NCI-H2227 (cell line): ENCODE measurements around the gene DCP1A.

Experiments
- DNase-seq: peaks from one replicate; lab custom pipeline; 2025; ENCODE audit not compliant: unreplicated experiment; lab: John Stamatoyannopoulos, UW

Gene DCP1A

DNA sequence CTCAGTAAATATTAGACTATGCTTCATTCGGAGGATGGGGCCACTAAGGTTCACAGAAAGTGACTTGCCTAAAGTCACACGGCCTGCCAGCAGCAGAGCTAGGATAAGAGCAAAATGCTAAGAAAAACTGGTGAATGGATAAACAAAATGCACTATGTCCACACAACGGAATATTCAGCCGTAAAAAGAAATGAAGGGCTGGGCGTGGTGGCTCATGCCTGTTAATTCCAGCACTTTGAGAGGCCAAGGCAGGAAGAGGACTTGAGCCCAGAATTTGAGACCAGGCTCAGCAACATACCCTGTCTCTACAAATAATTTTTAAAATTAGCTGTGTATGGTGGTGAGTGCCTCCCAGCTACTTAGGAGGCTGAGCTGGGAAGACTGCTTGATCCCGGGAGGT is 99.2 kb downstream of the DCP1A start:
- DNase-seq: no peak

DNA sequence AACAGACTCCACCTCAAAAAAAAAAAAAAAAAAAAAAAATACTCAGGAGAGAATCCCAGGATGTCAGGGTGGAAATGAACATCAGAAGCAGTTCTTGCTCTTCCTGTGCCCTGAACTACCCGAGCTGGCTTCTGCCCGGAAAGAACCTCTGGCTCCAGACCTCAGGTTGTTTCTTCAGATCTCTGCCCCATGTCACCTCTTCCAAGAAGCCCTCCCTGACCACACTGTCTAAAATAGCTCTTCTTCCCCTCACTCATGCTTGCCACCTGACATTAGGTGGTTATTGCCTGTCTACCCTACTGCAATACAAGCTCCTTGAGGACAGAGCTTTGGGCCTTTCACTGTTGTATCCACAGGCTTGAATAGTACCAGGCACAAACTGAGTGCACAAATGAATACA is 99.7 kb downstream of the DCP1A start:
- DNase-seq: no peak

- no peak for DNase-seq
Measured at GRCh38 chr3:53244271-53244670, 103.1 kb downstream of the DCP1A start.

- no peak for DNase-seq
Measured at GRCh38 chr3:53243785-53244184, 103.6 kb downstream of the DCP1A start.

DNA sequence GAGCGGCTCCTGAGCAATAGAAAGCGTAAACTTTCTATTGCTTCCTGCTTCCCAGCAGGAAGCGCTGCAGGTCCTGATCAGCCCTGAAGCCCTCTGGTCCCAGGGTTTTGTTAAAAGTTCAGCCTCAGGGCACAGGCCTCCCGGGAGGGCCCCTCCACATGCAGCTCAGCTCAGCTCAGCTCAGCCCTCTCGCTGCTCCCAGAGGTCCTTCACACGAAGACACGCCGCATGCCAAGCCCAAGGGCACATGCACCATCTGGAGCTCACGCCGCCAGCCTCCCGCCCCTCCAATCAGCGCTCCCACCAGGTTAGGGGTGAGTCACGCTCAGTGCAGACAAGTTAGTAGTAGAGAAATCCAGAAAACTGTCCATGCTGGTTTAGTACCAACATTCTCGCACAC is 104.2 kb downstream of the DCP1A start:
- no peak for DNase-seq

DNA sequence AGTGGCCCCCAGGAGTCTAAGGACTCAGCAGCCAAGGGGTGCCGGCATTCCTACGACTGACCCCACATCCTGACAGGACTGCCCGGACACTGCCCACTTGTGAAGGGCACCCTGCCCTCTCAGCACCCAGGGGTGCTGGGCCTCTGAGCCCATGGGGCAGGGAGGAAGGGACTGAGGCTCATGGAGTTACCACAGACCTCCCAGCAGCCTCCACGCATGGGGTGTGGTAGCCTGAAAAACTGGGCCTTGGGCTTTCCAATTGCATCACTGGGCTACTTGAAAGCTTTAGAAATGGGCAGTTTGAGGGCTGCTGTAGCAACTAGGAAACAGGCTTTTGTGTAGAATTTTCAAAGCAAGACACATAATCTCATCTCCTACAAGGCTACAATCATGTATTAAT is 104.7 kb downstream of the DCP1A start:
- no peak for DNase-seq

DNA sequence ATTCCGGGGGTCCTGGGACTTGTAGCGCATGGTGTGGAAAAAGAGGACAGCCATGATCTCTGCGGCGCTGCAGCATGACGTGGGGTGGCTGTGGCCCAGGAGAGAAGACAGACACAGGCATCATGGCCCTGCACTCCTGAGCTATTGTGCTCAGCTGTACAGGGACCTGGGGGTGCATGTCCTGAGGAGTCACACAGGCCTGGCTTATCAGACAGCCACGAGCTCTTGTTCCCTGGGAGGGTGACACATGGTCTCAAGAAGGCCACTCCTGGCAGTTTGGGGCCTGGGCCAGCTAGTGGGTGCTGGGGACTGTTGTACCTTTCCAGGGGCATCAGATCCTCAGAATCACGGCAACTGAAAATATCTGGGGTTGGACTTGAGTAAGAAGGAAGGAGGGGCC is 105.2 kb downstream of the DCP1A start:
- DNase-seq: no peak

GRCh38 chr3:53240989-53241972 is 106.1 kb downstream of the DCP1A start:
- DNase-seq: no peak

DNA sequence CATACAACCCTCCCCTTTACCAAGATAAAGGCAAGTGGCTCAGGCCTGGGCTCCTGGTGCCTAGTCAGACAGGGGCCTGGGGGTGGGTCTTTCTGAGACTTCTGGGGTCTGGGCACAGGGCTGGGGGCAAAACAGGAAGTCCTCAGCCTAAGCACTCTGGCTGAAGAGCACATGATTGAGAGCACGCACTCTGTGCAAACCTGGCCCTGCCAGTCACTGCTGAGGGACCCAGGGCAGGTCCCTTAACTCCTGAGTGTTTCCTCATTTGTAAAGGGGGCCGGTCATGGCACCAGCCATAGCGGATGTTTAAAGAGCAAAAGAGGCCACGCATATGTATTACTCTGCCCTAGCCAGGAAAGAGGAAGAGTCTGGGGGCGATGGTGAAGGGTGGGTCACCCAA is 107.5 kb downstream of the DCP1A start:
- DNase-seq: no peak

GRCh38 chr3:53238886-53239285 is 108.5 kb downstream of the DCP1A start:
- no peak for DNase-seq

GRCh38 chr3:53238051-53238850 is 109.1 kb downstream of the DCP1A start:
- peak; percentile 18 for DNase-seq

GRCh38 chr3:53236112-53236841 is 111.1 kb downstream of the DCP1A start:
- DNase-seq: peak; percentile 7

GRCh38 chr3:53235545-53235944 is 111.8 kb downstream of the DCP1A start:
- DNase-seq: no peak

DNA sequence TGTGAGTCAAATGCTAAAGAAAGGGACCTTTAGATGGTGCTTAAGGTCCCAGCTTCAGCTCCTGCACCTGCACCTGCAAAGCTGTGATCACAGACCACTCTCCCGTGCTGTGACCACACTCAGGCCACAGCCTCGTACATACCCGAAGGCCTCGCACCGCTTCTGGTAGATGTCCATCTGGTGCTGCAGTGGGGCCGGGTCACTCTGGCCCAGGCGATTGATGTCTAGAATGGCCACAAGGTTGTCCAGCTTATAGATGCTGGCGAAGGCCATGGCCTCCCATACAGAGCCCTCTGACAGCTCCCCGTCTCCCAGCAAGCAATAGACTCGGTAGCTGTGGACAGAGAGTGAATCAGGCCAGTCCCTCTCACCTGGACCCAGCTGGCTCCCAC is 112.5 kb downstream of the DCP1A start:
- no peak for DNase-seq

DNA sequence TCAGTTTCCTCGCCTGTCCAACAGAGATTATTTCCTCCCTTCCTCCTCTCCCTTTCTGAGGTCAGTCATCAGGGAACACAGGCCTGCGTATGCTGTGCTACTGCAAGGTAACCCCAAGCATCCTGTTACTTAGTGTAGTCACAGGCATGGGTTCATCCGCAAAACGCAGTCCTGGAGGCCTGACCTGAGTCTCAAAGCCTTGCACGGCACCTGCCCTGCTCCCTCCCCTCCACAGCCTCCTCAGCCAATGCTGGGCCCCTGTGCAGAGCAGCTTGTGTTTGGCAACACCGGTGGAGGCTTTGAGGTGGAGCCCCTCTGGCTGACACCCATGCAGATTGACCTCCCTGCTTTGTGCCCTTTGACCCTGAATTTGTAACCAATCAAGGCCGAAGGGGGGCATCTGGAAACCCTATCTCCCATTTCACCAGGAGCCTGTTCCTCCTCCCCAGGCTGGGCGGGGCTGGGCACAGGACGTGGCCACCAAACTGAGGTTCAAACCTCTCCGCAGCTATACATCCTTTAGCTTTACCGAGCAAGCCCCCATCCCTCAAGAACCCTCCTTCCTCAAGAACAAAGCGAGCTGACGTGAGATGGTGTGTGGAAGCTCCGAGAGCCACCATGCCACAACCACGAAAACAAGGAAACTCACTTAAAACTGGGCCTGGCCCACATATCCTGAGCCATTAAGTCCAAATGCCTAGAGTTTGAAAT is 113.1 kb downstream of the DCP1A start:
- no peak for DNase-seq
